ENCODE measurements around the gene KCNH2.

GRCh38 chr7:150970424-150970823 lies 7.7 kb downstream of the KCNH2 start:
- TF ChIP-seq CTCF (conservative IDR thresholded peaks at IDR 0.05 in 1 of 2, IDR thresholded peaks at IDR 0.05 in 1 of 2; ENCODE audit: extremely low read depth in 1 of 2, insufficient read depth in 1 of 2, low read depth in 1 of 2, low read length in 2 of 2), result no peak
- TF ChIP-seq EZH2 (IDR thresholded peaks at IDR 0.05; ENCODE audit: borderline replicate concordance, low read length), result no peak
